Parathyroid adenoma (tissue), 2 donors: ENCODE measurements around the gene SLC12A9.

Source experiments
- H2AFZ ChIP-seq: fragments of 300-600 bp; sonication (generic); one replicate; pipeline ENCODE4 v1.7.0; 2017; ENCODE audit warnings: antibody characterized with exemption, mild to moderate bottlenecking
- H3K27ac ChIP-seq: fragments of 300-600 bp; sonication (generic); one replicate; pipeline ENCODE4 v1.7.0; 2017
- H3K27me3 ChIP-seq: fragments of 300-600 bp; sonication (generic); one replicate; pipeline ENCODE4 v1.7.0; 2017; ENCODE audit warnings: low read length; ENCODE audit not compliant: control insufficient read depth, insufficient read depth
- H3K36me3 ChIP-seq: fragments of 300-600 bp; sonication (generic); one replicate; pipeline ENCODE4 v1.7.0; 2017; ENCODE audit warnings: low read length; ENCODE audit not compliant: control insufficient read depth, insufficient read depth
- H3K4me1 ChIP-seq: fragments of 300-600 bp; sonication (generic); one replicate; pipeline ENCODE4 v1.7.0; 2017; ENCODE audit warnings: control low read depth
- H3K4me2 ChIP-seq: fragments of 300-600 bp; sonication (generic); one replicate; pipeline ENCODE4 v1.7.0; 2017; ENCODE audit warnings: low read length
- H3K4me3 ChIP-seq: fragments of 300-600 bp; sonication (generic); one replicate; pipeline ENCODE4 v1.7.0; 2017; ENCODE audit warnings: low read depth, low read length
- H3K79me2 ChIP-seq: fragments of 300-600 bp; sonication (generic); one replicate; pipeline ENCODE4 v1.7.0; 2017; ENCODE audit warnings: control low read depth
- H3K9ac ChIP-seq: fragments of 300-600 bp; sonication (generic); one replicate; pipeline ENCODE4 v1.7.0; 2017; ENCODE audit warnings: mild to moderate bottlenecking
- H3K9me3 ChIP-seq: fragments of 300-600 bp; sonication (generic); one replicate; pipeline ENCODE4 v1.7.0; 2017; ENCODE audit warnings: low read length; ENCODE audit not compliant: control insufficient read depth
- TF ChIP-seq, protein P1 (sequence below): fragments of 300-600 bp; sonication (generic); IDR thresholded peaks from one replicate; pipeline ENCODE4 v1.7.0; 2017; ENCODE audit warnings: antibody characterized with exemption, mild to moderate bottlenecking
- donor health status: primary hyperparathyroidism.

SLC12A9 gene

GRCh38 chr7:100860702-100861615 is 8.4 kb downstream of the SLC12A9 start:
- no peak overlapping the region for H3K4me3 ChIP-seq
- no peaks in the 10 kb centered on the region for H3K79me2 ChIP-seq
- H2AFZ ChIP-seq: no peak overlapping the region
- TF ChIP-seq, protein P1, sequence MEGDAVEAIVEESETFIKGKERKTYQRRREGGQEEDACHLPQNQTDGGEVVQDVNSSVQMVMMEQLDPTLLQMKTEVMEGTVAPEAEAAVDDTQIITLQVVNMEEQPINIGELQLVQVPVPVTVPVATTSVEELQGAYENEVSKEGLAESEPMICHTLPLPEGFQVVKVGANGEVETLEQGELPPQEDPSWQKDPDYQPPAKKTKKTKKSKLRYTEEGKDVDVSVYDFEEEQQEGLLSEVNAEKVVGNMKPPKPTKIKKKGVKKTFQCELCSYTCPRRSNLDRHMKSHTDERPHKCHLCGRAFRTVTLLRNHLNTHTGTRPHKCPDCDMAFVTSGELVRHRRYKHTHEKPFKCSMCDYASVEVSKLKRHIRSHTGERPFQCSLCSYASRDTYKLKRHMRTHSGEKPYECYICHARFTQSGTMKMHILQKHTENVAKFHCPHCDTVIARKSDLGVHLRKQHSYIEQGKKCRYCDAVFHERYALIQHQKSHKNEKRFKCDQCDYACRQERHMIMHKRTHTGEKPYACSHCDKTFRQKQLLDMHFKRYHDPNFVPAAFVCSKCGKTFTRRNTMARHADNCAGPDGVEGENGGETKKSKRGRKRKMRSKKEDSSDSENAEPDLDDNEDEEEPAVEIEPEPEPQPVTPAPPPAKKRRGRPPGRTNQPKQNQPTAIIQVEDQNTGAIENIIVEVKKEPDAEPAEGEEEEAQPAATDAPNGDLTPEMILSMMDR: no peak
- H3K9ac ChIP-seq: no peak overlapping the region
- no peak overlapping the region for H3K27ac ChIP-seq
- no peaks in the 10 kb centered on the region for H3K9me3 ChIP-seq
- H3K4me2 ChIP-seq: no peak overlapping the region
- no peaks in the 10 kb centered on the region for H3K36me3 ChIP-seq
- H3K4me1 ChIP-seq: no peaks in the 10 kb centered on the region
- no peaks in the 10 kb centered on the region for H3K27me3 ChIP-seq

DNA sequence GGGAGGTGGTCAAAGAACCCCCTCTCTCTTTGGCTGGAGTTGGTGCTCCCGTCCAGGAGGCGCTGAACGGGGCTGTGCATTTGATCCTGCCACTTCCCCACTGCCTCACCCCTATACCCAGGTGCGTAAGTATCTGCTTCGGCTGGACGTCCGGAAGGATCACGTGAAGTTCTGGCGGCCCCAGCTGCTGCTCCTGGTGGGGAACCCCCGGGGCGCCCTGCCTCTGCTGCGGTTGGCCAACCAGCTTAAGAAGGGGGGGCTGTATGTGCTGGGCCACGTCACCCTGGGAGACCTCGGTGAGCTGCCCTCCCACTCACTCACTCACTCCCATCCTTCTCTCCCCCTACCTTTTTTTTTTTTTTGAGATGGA is 9.1 kb downstream of the SLC12A9 start:
- Histone ChIP-seq H2AFZ (no peak overlapping the region), H3K27ac (no peak overlapping the region), H3K4me2 (no peak overlapping the region), H3K4me1 (peaks cover 5% of the 10 kb centered on the region), H3K79me2 (no peaks in the 10 kb centered on the region), H3K36me3 (no peaks in the 10 kb centered on the region), H3K9ac (no peak overlapping the region), H3K4me3 (no peak overlapping the region), H3K9me3 (no peaks in the 10 kb centered on the region), H3K27me3 (no peaks in the 10 kb centered on the region)
- TF ChIP-seq, protein P1: no peak

- peaks cover 4% of the 10 kb centered on the region for H3K79me2 ChIP-seq
- no peak overlapping the region for H3K4me3 ChIP-seq
- H3K9me3 ChIP-seq: no peaks in the 10 kb centered on the region
- H3K4me1 ChIP-seq: peaks cover 14% of the 10 kb centered on the region
- H2AFZ ChIP-seq: no peak overlapping the region
- no peak overlapping the region for H3K4me2 ChIP-seq
- TF ChIP-seq, protein P1: no peak
- no peak overlapping the region for H3K9ac ChIP-seq
- H3K27me3 ChIP-seq: no peaks in the 10 kb centered on the region
- H3K27ac ChIP-seq: no peak overlapping the region
- H3K36me3 ChIP-seq: no peaks in the 10 kb centered on the region
These were observed 11.0 kb downstream of the SLC12A9 start for GRCh38 chr7:100863406-100863950.

DNA sequence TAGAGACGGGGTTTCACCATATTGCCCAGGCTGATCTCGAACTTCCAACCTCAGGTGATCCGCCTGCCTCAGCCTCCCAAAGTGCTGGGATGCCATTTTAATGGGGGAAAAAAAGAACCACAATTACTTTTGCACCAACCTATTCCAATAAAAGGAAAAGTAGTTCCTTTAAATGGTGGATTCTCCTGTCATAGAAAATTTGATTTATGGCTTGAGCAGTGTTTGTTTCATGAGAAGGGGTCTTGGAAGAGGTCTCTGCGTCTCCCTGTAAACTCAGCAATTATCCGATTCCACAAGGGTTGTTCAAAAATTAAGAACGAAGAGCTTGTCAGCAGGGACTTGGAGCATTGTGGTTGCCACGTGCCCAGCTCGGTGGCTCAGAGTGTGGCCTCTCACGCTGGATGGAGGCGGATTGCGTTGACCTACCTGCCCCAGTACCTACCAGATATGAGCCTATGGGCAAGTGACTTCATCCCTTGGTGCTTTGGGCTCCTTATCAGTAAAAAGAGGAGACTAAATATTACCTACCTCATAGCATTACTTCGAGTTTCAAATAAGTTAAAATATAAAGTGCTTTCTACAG is 11.8 kb downstream of the SLC12A9 start:
- H3K79me2 ChIP-seq: peaks cover 4% of the 10 kb centered on the region
- peaks cover 15% of the 10 kb centered on the region for H3K4me1 ChIP-seq
- H3K9ac ChIP-seq: no peak overlapping the region
- no peak overlapping the region for H2AFZ ChIP-seq
- TF ChIP-seq, protein P1: no peak
- no peak overlapping the region for H3K4me3 ChIP-seq
- no peaks in the 10 kb centered on the region for H3K9me3 ChIP-seq
- H3K27ac ChIP-seq: no peak overlapping the region
- no peak overlapping the region for H3K4me2 ChIP-seq
- H3K36me3 ChIP-seq: no peaks in the 10 kb centered on the region
- H3K27me3 ChIP-seq: no peaks in the 10 kb centered on the region
